Right lobe of liver (tissue), 6 donors: ENCODE measurements around the gene CSF2. TPM values are rescaled to one million over a fixed set of nuclear protein-coding genes. Genes with fewer than 3 reads are reported as not detected.

Source experiments
- ATAC-seq, 4 donors: fragments of 200-7000 bp; cut with Tn5 transposase; one replicate each; pipeline ENCODE4 v1.9.1; 2020; ENCODE audit warnings: mild to moderate bottlenecking in 4 of 4, moderate library complexity in 4 of 4
- DNase-seq, 3 donors: peaks; one replicate each; pipeline ENCODE4 v3.0.0-alpha.2; 2020
- H3K27ac ChIP-seq, 3 donors: fragments of 200-600 bp; one replicate each; pipeline ENCODE4 v1.8.0; 2022
- H3K27me3 ChIP-seq, 2 donors: fragments of 200-600 bp; one replicate each; pipeline ENCODE4 v1.8.0; 2022
- H3K36me3 ChIP-seq, 4 donors: fragments of 200-600 bp; sonication (generic) in 1 of 4; one replicate each; pipeline versions ENCODE4 v1.5.1 to v1.8.0; 2017 to 2022; ENCODE audit warnings: control low read depth in 1 of 4
- H3K4me1 ChIP-seq, 4 donors: fragments of 200-600 bp; sonication (generic) in 1 of 4; one replicate each; pipeline versions ENCODE4 v1.5.1 to v1.8.0; 2017 to 2022; ENCODE audit warnings: control low read depth in 1 of 4
- H3K4me3 ChIP-seq, 3 donors: fragments of 200-600 bp; one replicate each; pipeline ENCODE4 v1.8.0; 2022
- H3K9me3 ChIP-seq, 4 donors: fragments of 200-600 bp; sonication (generic) in 1 of 4; one replicate each; pipeline versions ENCODE4 v1.5.1 to v1.8.0; 2017 to 2022; ENCODE audit warnings: control low read depth in 1 of 4
- POLR2A ChIP-seq: fragments of 450-650 bp; IDR thresholded peaks from one replicate; pipeline ENCODE4 v1.6.1; 2017; ENCODE audit warnings: antibody characterized with exemption, mild to moderate bottlenecking
- WGBS: methylation state at CpG from one replicate; pipeline ENCODE4 v1.1.6; 2018; ENCODE audit warnings: low coverage, low lambda C conversion rate; ENCODE audit not compliant: insufficient coverage; ENCODE audit errors: missing lambda C conversion rate; 5-methylcytosine and 5-hydroxymethylcytosine counted together
- intact Hi-C, 2 donors: fragments of 100-400 bp; cut with DNase I; formaldehyde crosslinking; loops; one replicate each; pipeline versions ENCODE4 v1.11.2 to v1.14.1; 2022
- total RNA-seq, 6 experiments: library from RNA; depleted of rRNA in 2 of 6; stranded (reverse); fragments of >200 nt in 2 of 6; fragmentation: NEBNext Ultra II Directional in 3 of 6; extraction: Animal tissue kit (Norgen Biotek cat#: 25700) in 3 of 6; gene quantifications; one replicate each; pipeline versions ENCODE4 v1.1.0 to v1.2.4, GENCODE V29; 2016 to 2023
- TF ChIP-seq, protein P1 (sequence below), 4 donors: fragments of 200-600 bp in 3 of 4; fragments of 450-650 bp in 1 of 4; IDR thresholded peaks; one replicate each; pipeline versions ENCODE4 v1.5.1 to v1.8.0; 2016 to 2022; ENCODE audit warnings: antibody characterized with exemption in 4 of 4, mild to moderate bottlenecking in 2 of 4
- donor health status: DM: no; HTN: yes; CAD: no.
- donor health status: DM: no; HTN: no; CAD: no.
- donor health status: DM: no; HTN: no; CAD: no.
- donor health status: DM: no; HTN: yes; CAD: no.
- donor health status: DM: no; HTN: yes; CAD: no.

The CSF2 gene
- total RNA-seq, 6 experiments from 2014 or later: not detected

DNA sequence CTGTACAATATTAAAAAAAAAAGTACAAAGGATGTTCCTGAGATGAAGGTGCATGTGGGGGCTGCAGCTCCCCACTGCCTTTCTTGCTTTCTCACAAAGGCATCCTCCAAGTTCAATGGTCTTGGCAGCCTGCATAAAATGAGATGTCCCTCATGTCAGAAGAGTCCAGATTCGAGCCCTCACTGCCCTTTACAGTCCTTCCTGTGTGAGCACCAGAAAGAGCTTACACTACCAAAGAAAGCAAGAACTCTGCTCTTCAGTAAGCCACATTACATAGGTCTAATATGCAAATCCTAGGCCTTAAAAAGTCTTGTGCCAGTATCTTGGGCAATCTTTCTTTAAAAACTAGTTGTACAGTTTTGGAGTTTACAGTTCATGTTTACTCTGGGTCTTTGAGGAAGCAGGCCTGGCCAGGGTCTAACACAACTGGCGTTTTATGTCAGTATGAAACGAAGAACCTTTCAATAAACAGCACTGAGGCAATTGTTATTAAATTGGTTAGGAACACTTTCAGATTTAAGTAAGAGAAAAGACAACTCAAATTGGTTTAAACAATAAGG, 36.0 kb downstream of the CSF2 start:
- TF ChIP-seq POLR2A: no peak
- TF ChIP-seq, protein P1, sequence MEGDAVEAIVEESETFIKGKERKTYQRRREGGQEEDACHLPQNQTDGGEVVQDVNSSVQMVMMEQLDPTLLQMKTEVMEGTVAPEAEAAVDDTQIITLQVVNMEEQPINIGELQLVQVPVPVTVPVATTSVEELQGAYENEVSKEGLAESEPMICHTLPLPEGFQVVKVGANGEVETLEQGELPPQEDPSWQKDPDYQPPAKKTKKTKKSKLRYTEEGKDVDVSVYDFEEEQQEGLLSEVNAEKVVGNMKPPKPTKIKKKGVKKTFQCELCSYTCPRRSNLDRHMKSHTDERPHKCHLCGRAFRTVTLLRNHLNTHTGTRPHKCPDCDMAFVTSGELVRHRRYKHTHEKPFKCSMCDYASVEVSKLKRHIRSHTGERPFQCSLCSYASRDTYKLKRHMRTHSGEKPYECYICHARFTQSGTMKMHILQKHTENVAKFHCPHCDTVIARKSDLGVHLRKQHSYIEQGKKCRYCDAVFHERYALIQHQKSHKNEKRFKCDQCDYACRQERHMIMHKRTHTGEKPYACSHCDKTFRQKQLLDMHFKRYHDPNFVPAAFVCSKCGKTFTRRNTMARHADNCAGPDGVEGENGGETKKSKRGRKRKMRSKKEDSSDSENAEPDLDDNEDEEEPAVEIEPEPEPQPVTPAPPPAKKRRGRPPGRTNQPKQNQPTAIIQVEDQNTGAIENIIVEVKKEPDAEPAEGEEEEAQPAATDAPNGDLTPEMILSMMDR (IDR thresholded peaks at IDR 0.05): no peak
- H3K4me3 ChIP-seq: no peak overlapping the region
- no peak for ATAC-seq
- no peaks in the 10 kb centered on the region for H3K9me3 ChIP-seq
- no peaks in the 10 kb centered on the region for H3K27me3 ChIP-seq
- no peak for DNase-seq
- peaks cover 0 to 2% (median 0%) of the 10 kb centered on the region in 4 donors for H3K4me1 ChIP-seq
- WGBS: 44% methylated on average over 2 of the region's 3 CpGs
- H3K27ac ChIP-seq: no peak overlapping the region
- intact Hi-C loops: no loop called here
- H3K36me3 ChIP-seq: no peaks in the 10 kb centered on the region

DNA sequence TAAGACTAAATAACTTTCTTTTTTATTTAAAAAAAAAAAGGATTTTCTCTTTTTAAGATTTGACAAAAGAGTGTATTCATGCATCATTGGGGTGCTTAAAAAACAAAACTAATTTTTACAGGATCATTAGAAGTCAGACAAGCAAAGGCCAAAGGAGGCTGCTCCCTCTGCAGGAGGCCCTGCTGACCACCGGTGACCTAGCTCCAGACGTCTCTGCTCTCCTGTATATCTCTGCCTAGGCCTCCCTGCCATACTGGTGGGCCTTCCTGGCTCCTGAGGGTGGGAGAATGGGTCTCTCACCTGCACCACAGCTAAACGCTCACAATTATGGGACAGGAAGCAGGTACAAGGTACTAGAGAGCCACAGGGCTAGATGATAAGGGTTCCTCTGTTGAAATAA, 36.6 kb downstream of the CSF2 start:
- no peaks in the 10 kb centered on the region for H3K27me3 ChIP-seq
- H3K36me3 ChIP-seq: no peaks in the 10 kb centered on the region
- TF ChIP-seq, protein P1 (IDR thresholded peaks at IDR 0.05): no peak
- no peak for TF ChIP-seq POLR2A
- DNase-seq: no peak
- intact Hi-C loops: no loop called here
- peaks cover 0 to 2% (median 0%) of the 10 kb centered on the region in 4 donors for H3K4me1 ChIP-seq
- no peak overlapping the region for H3K4me3 ChIP-seq
- 59% methylated on average over 3 of the region's 3 CpGs for WGBS
- no peak for ATAC-seq
- no peak overlapping the region for H3K27ac ChIP-seq
- H3K9me3 ChIP-seq: no peaks in the 10 kb centered on the region

DNA sequence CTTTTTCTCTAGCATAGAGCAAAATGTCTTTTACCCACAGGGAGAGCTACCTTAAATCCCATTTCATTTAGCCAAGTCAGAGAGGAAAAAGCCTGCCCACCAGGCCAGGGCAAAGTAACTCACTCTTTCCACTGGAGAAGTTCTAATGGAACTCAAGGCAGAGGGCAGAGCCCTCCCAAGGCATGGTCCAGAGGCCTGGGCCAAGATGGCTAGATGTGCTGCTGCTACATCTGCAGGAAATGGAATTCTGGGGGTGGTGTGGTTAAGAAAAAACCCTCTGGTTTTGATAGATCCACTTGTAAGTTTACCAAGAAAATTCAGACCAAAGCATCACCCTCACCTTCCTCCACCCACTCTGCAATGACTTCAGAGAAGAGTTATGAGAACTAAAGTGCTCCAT, 37.3 kb downstream of the CSF2 start:
- Histone ChIP-seq H3K9me3 (no peaks in the 10 kb centered on the region), H3K36me3 (no peaks in the 10 kb centered on the region), H3K4me1 (peaks cover 0 to 2% (median 0%) of the 10 kb centered on the region in 4 donors), H3K4me3 (no peak overlapping the region), H3K27me3 (no peaks in the 10 kb centered on the region), H3K27ac (no peak overlapping the region)
- ATAC-seq: no peak
- intact Hi-C loops: no loop called here
- no peak for TF ChIP-seq POLR2A
- TF ChIP-seq, protein P1 (IDR thresholded peaks at IDR 0.05): no peak
- DNase-seq: no peak

DNA sequence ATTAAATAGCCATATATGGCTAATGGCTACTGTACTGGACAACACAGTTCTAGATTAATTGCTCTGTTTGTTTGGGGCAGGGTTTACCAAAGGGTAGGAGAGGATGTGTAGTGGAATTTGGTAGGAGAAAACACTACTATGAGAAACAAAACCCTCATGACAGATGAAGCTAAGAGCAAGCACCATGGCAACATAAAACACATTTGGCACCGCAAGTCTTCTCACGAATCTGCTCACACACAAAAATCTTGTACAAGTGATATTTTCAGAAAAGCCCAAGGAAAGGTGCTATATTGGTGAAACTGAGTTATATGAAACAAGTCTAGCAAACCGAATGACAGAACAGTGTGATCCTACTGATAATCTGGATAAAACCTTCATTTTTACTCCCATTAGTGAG, 38.5 kb downstream of the CSF2 start:
- Histone ChIP-seq H3K36me3 (no peaks in the 10 kb centered on the region), H3K27ac (no peak overlapping the region), H3K4me1 (peaks cover 0 to 2% (median 0%) of the 10 kb centered on the region in 4 donors), H3K4me3 (no peak overlapping the region), H3K27me3 (no peaks in the 10 kb centered on the region), H3K9me3 (no peaks in the 10 kb centered on the region)
- no peak for TF ChIP-seq POLR2A
- TF ChIP-seq, protein P1 (IDR thresholded peaks at IDR 0.05): no peak
- ATAC-seq: no peak
- intact Hi-C loops: no loop called here
- no peak for DNase-seq
- 90% methylated on average over 3 of the region's 3 CpGs for WGBS
